Neural progenitor cell (in vitro differentiated cells): ENCODE data around the gene HSD11B2.

Experiments used
- CTCF ChIP-seq: fragments of 200-600 bp; sonication (generic); IDR thresholded peaks from 2 replicates; pipeline ENCODE4 v1.5.1; 2017; ENCODE audit warnings: antibody characterized with exemption, mild to moderate bottlenecking
- EZH2 ChIP-seq: fragments of 200-600 bp; sonication (generic); IDR thresholded peaks from 2 replicates; pipeline ENCODE4 v1.6.1; 2017; ENCODE audit warnings: antibody characterized with exemption, mild to moderate bottlenecking, moderate library complexity

DNA sequence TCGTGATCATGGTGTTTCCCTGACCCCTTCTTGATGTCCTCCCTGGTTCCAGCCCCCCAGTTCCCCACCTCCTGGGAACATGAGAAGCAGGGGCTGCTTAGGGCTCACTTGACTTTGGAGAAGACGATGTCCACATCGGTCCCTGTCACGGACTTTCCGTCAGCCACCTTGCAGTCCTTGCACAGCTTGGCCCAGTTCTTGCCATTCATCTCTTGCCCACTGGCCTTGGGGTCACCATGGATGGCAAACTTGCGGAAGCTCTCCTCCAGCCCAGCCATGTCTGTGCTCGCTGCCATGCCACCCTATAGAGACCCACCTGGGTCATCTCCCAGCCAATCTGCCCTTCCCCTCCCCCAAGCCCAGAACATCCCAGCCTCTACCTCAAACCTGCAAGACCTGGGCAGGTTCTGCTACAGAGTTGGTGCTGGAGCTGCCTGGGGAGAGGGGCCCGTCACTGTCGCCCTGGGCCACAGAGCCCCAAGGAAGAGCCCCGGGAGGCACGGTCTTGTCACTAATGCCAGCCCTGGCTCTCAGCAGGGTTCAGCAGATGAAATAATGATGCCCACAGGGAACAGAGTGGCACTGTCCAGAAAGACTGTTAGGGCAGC, 40.0 kb upstream of the HSD11B2 start:
- TF ChIP-seq EZH2 = no peak
- no peak for TF ChIP-seq CTCF
